Measurements from ENCODE around the gene ATF7IP.
"Not testable (repeated sequence)": the region's sequence is repeated elsewhere in the genome, so short reads cannot be mapped to it uniquely, and the experiment has no call there.

The ATF7IP gene

DNA sequence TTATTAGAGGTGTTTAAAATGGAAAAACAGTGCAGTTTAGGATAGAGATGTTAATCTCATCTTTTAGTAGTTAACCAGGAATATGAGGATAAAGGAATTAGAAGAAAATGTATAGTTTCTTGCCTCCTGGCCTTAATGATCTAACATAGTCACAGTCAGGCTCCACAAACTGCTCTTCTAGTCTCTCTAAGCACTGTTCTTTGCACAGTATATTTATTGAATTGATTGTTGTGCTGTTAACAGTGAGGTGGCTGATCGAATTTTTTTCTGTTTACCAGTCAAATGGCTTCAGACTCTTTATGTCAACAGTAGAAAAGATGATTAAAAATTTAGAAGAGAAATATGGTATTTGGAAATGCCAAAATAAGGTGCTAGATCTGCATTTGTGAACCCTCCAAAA lies 37.8 kb downstream of the ATF7IP start:
- no peak for DNase-seq (ENCODE audit: low read depth)
- no peak overlapping the region for H3K4me3 ChIP-seq (ENCODE audit: control insufficient read depth, low read depth, low read length)
- TF ChIP-seq, protein P1, sequence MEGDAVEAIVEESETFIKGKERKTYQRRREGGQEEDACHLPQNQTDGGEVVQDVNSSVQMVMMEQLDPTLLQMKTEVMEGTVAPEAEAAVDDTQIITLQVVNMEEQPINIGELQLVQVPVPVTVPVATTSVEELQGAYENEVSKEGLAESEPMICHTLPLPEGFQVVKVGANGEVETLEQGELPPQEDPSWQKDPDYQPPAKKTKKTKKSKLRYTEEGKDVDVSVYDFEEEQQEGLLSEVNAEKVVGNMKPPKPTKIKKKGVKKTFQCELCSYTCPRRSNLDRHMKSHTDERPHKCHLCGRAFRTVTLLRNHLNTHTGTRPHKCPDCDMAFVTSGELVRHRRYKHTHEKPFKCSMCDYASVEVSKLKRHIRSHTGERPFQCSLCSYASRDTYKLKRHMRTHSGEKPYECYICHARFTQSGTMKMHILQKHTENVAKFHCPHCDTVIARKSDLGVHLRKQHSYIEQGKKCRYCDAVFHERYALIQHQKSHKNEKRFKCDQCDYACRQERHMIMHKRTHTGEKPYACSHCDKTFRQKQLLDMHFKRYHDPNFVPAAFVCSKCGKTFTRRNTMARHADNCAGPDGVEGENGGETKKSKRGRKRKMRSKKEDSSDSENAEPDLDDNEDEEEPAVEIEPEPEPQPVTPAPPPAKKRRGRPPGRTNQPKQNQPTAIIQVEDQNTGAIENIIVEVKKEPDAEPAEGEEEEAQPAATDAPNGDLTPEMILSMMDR (conservative IDR thresholded peaks at IDR 0.05; ENCODE audit: control insufficient read depth, insufficient read depth, low read depth, low read length) = no peak

DNA sequence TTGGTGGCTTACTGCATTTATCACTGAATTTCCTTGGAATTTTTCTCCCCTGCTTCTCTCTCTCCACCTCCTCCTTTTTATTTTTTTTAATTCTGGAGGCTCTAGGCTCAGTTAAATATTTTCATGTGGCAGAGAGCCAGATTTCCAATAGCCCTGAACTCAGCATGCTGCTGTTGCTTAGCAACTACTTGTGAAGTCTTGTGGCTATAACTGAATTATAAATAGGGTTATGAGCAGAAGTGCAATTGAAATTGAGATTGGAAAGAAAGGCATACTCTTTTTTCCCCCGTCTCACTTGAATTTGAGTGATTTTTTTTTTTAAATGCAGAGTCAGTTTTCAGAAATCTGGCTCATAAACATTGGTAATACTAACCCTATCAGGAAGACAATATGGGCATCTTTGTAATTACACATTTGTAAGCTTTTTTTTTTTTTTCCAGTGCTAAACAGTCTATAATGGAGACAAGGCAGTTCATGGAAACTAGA lies 38.3 kb downstream of the ATF7IP start:
- peak; percentile 69 for DNase-seq (ENCODE audit: low read depth)
- TF ChIP-seq, protein P1 (conservative IDR thresholded peaks at IDR 0.05; ENCODE audit: control insufficient read depth, insufficient read depth, low read depth, low read length) = no peak
- no peak overlapping the region for H3K4me3 ChIP-seq (ENCODE audit: control insufficient read depth, low read depth, low read length)

DNA sequence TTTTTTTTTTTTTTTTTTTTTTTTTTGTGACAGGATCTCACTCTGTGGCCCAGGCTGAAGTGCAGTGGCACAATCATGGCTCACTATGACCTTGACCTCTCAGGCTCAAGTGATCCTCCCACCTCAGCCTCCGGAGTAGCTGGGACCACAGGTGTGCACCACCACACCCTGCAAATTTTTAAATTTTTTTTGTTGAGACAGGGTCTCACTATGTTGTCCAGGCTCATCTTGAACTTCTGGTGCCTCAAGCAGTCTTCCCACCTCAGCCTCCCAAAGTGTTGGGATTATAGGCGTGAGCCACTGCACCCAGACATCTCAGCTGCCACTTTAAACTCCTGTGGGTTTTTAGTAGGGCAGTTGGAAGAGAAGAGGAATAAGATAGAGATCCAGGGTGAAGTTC lies 39.9 kb downstream of the ATF7IP start:
- not testable (repeated sequence) for H3K4me3 ChIP-seq (ENCODE audit: control insufficient read depth, low read depth, low read length); DNase-seq (ENCODE audit: low read depth)

DNA sequence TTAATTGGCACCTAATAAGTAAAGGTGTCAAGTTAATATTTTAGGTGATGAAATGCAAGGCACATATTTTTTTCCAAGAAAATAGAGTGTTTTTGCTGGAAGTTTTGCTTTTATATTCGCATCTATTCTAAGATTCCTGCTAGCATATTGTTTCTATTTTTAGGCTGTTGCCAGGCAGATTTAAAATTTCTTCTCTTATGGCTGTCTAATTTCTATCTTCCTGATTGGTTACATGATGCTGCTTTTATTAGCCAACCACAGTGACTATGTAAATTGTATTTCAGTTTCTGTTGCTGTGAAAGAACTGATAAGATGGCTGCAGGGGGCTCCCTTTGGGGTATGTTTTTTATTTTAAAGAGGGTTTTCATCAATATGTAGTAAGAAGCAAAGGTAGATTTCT lies 42.7 kb downstream of the ATF7IP start:
- DNase-seq (ENCODE audit: low read depth) = peak; percentile 59
- H3K4me3 ChIP-seq (ENCODE audit: control insufficient read depth, low read depth, low read length) = no peak overlapping the region
- TF ChIP-seq, protein P1 (conservative IDR thresholded peaks at IDR 0.05; ENCODE audit: control insufficient read depth, insufficient read depth, low read depth, low read length) = no peak

DNA sequence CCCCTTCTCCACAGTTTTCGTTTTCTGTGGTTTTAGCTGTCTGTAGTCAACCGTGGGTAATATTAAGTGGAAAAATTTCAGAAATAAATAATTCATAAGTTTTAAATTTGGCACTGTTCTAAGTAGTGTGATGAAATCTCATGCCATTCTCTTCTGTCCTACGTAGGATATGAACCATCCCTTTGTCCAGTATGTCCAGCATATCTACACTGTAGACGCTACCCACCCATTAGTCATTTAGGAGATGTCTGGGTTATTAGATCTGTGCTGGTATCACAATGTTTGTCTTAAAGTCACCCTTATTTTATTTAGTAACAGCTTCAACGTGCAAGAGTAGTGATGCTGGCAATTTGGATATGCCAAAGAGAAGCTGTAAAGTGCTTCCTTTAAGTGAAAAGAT lies 44.7 kb downstream of the ATF7IP start:
- TF ChIP-seq, protein P1 (conservative IDR thresholded peaks at IDR 0.05; ENCODE audit: control insufficient read depth, insufficient read depth, low read depth, low read length) = no peak
- no peak for DNase-seq (ENCODE audit: low read depth)
- no peak overlapping the region for H3K4me3 ChIP-seq (ENCODE audit: control insufficient read depth, low read depth, low read length)

DNA sequence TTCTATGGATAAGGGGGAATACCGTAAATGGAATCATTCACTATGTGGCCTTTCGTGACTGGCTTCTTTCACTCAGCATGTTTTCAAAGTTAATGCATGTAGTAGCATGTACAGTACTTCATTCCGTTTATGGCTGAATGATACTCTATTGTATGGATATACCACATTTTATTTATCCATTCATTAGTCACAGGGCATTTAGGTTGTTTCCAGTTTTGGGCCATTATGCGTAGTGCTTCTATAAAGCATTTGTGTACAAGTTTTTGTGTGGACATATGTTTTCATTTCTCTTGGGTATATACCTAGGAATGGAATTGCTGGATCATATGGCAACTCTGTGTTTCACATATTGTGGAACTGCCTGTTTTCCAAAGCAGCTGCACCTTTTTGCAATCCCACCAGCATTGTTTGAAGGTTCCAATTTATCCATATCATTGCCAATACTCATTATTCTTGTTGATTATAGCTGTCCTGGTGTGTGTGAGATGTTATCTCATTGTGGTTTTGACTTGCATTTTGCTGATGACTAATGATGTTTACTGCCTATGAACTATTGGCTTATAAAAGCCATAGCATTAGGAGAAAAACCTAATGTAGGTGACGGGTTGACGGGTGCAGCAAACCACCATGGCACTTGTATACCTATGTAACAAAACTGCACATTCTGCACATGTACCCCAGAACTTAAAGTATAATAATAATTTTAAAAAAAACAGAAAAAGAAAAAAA lies 45.5 kb downstream of the ATF7IP start:
- no peak overlapping the region for H3K4me3 ChIP-seq (ENCODE audit: control insufficient read depth, low read depth, low read length)
- DNase-seq (ENCODE audit: low read depth) = peak; percentile 27

DNA sequence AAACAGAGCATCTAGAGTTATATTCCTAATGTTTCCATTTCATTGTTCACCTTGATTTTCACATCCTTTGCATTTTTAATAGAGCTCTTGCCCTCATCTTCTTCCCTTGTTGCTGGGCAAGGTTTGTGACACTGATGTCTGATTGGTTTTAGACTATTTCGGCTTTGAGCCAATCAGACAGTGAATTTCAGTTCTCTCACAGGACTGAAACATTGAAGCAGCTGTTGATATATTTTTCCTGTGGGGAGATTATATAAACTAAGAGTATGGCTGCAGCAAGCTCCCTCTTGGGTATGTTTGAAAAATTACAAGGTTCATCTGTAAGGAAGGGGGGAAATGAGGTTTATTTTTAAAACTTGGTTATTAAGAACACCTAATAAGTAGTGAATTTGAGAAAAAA lies 51.2 kb downstream of the ATF7IP start:
- no peak overlapping the region for H3K4me3 ChIP-seq (ENCODE audit: control insufficient read depth, low read depth, low read length)
- peak; percentile 91 for DNase-seq (ENCODE audit: low read depth)
- TF ChIP-seq, protein P1 (conservative IDR thresholded peaks at IDR 0.05; ENCODE audit: control insufficient read depth, insufficient read depth, low read depth, low read length) = peak; percentile 38

More for the DNA sequence above, 45.5 kb downstream of the ATF7IP start:
- TF ChIP-seq, protein P1 (conservative IDR thresholded peaks at IDR 0.05; ENCODE audit: control insufficient read depth, insufficient read depth, low read depth, low read length) = no peak
